ENCODE data around the gene GTSE1. TPM values are rescaled to one million over a fixed set of nuclear protein-coding genes. Genes with fewer than 3 reads are reported as not detected.

Gene GTSE1
- total RNA-seq, 1 experiment from 2014 or later = 13.9 TPM

GRCh38 chr22:46352276-46352675 is 55.6 kb downstream of the GTSE1 start:
- DNase-seq (ENCODE audit: low spot score) = no peak

GRCh38 chr22:46352691-46353386 is 56.2 kb downstream of the GTSE1 start:
- peak; percentile 56 for DNase-seq (ENCODE audit: low spot score)

GRCh38 chr22:46353483-46354105 is 56.9 kb downstream of the GTSE1 start:
- no peak for DNase-seq (ENCODE audit: low spot score)

GRCh38 chr22:46354176-46354992 is 57.7 kb downstream of the GTSE1 start:
- DNase-seq (ENCODE audit: low spot score) = no peak

GRCh38 chr22:46354993-46355305 is 58.3 kb downstream of the GTSE1 start:
- no peak for DNase-seq (ENCODE audit: low spot score)

- DNase-seq (ENCODE audit: low spot score) = peak; percentile 36
These were observed 58.8 kb downstream of the GTSE1 start for GRCh38 chr22:46355369-46355995.

GRCh38 chr22:46355996-46356471 is 59.4 kb downstream of the GTSE1 start:
- no peak for DNase-seq (ENCODE audit: low spot score)

GRCh38 chr22:46356496-46357480 is 60.1 kb downstream of the GTSE1 start:
- no peak for DNase-seq (ENCODE audit: low spot score)

GRCh38 chr22:46357711-46358520 is 61.2 kb downstream of the GTSE1 start:
- DNase-seq (ENCODE audit: low spot score) = no peak

GRCh38 chr22:46358766-46359165 is 62.1 kb downstream of the GTSE1 start:
- no peak for DNase-seq (ENCODE audit: low spot score)

- no peak for DNase-seq (ENCODE audit: low spot score)
These were observed 62.7 kb downstream of the GTSE1 start for GRCh38 chr22:46359362-46359761.

- no peak for DNase-seq (ENCODE audit: low spot score)
These were observed 63.4 kb downstream of the GTSE1 start for GRCh38 chr22:46360097-46360496.

GRCh38 chr22:46360891-46361290 is 64.2 kb downstream of the GTSE1 start:
- DNase-seq (ENCODE audit: low spot score) = no peak

- DNase-seq (ENCODE audit: low spot score) = no peak
These were observed 65.1 kb downstream of the GTSE1 start for GRCh38 chr22:46361826-46362202.

- no peak for DNase-seq (ENCODE audit: low spot score)
These were observed 65.7 kb downstream of the GTSE1 start for GRCh38 chr22:46362203-46362933.

GRCh38 chr22:46362934-46363515 is 66.4 kb downstream of the GTSE1 start:
- DNase-seq (ENCODE audit: low spot score) = no peak

- DNase-seq (ENCODE audit: low spot score) = no peak
These were observed 67.1 kb downstream of the GTSE1 start for GRCh38 chr22:46363611-46364321.

- no peak for DNase-seq (ENCODE audit: low spot score)
These were observed 67.9 kb downstream of the GTSE1 start for GRCh38 chr22:46364341-46365165.

Data from H4 (cell line).